Suprapubic skin (tissue), 4 donors: ENCODE measurements around the gene GMCL2. TPM values are rescaled to one million over a fixed set of nuclear protein-coding genes. Genes with fewer than 3 reads are reported as not detected.

ENCODE experiments used
- DNase-seq, 2 donors: peaks; one replicate each; pipeline ENCODE4 v3.0.0-alpha.2; 2019; ENCODE audit warnings: low spot score in 2 of 2
- H3K27ac ChIP-seq: fragments of 200-600 bp; sonication (generic); one replicate; pipeline ENCODE4 v1.5.1; 2019
- H3K27me3 ChIP-seq: fragments of 200-600 bp; sonication (generic); one replicate; pipeline ENCODE4 v1.5.1; 2019
- H3K36me3 ChIP-seq: fragments of 200-600 bp; sonication (generic); one replicate; pipeline ENCODE4 v1.5.1; 2019
- H3K4me1 ChIP-seq: fragments of 200-600 bp; sonication (generic); one replicate; pipeline ENCODE4 v1.5.1; 2019
- H3K4me3 ChIP-seq: fragments of 200-600 bp; sonication (generic); one replicate; pipeline ENCODE4 v1.5.1; 2019; ENCODE audit warnings: mild to moderate bottlenecking
- H3K9me3 ChIP-seq: fragments of 200-600 bp; sonication (generic); one replicate; pipeline ENCODE4 v1.5.1; 2019
- EP300 ChIP-seq: sonication (generic); formaldehyde crosslinking; IDR thresholded peaks from one replicate; pipeline ENCODE4 v1.6.1; 2017; ENCODE audit warnings: antibody characterized with exemption
- POLR2A ChIP-seq, 2 donors: fragments of 450-650 bp; IDR thresholded peaks; one replicate each; pipeline ENCODE4 v1.6.1; 2017; ENCODE audit warnings: antibody characterized with exemption in 2 of 2, mild to moderate bottlenecking in 2 of 2, moderate library complexity in 2 of 2
- POLR2AphosphoS5 ChIP-seq, 3 donors: sonication (generic); formaldehyde crosslinking; IDR thresholded peaks; one replicate each; pipeline ENCODE4 v1.6.1; 2017; ENCODE audit warnings: antibody characterized with exemption in 3 of 3
- WGBS: methylation state at CpG from one replicate; pipeline ENCODE4 v1.1.5; 2018; 5-methylcytosine and 5-hydroxymethylcytosine counted together
- total RNA-seq, 4 donors: library from RNA; depleted of rRNA; stranded (reverse); fragments of >200 nt; gene quantifications; one replicate each; pipeline ENCODE4 v1.1.0, GENCODE V29; 2016
- TF ChIP-seq, protein P1 (sequence below), 2 donors: fragments of 200-600 bp in 1 of 2; fragments of 450-650 bp in 1 of 2; sonication (generic) in 1 of 2; IDR thresholded peaks; one replicate each; pipeline ENCODE4 v1.5.1; 2016 to 2019; ENCODE audit warnings: antibody characterized with exemption in 2 of 2, mild to moderate bottlenecking in 1 of 2, moderate library complexity in 1 of 2

Gene GMCL2
- total RNA-seq, 4 donors from 2014 or later = 0.49 TPM; not detected in 3

DNA sequence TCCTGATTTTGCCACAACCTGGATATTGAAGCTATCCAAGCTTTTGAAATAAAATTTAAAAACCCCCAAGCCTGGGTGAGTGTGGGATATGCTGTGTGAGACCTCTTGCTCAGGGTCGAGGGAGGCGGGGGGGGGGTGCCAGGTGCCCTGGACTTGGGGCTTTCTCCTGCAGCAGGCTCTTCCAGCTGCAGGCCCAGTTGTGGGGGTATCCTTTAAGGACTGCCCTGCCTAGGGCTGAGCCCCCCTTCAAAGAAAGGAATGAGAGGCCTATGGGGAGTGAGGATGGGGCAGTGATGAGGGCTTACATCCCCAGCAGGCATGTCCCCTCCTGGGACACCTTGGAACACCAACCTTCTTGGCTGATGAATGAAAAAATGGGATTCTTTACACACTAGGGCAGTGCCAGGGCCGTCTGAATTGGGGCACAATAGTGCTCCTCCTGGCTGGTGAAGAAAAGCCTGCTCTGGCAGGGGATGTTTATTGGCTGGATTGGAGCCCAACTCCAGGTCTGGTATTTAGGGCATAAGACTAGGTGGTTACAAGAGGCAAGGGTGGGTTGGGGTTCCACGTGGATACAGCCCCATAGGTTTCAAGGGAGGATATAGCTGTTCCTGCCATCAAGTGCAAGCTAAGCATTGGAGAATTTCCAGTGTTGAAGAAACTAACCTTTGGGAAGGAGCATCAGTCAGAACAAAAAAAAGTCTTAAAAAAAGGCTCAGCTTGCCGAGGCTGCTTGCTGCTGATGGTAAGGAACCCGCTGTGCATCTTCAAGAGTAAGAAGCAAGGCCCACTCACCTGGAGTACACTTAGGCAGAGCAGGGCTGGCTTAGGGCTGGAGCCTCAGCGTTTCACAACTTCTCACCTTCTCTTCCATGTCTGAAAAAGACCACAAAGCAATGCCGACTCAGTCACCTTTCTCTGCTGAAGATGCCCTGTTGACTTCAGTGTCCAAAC, 24.2 kb upstream of the GMCL2 start:
- 61% methylated on average over 8 of the region's 8 CpGs for WGBS

DNA sequence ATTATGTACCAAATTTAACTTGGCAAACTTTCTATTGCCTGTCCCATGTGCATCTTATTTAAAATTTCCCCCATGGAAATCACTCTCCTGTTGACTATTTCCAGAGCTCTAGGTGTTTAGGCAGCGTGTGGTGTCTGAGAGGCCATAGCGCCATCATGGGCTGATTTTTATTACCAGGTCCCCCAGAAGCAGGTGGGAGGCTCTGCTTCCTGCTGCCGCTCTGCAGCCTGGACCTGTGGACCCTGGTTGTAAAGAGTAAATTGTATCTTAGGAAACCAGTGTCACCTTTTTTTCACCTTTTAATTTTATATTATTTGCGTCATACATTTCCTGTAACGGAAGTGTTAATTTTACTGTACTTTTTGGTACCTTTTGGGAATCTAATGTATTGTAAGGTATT, 23.5 kb upstream of the GMCL2 start:
- Histone ChIP-seq H3K27ac (no peak overlapping the region), H3K4me3 (no peak overlapping the region), H3K36me3 (peaks cover 92% of the 10 kb centered on the region), H3K4me1 (peaks cover 33% of the 10 kb centered on the region), H3K9me3 (no peaks in the 10 kb centered on the region), H3K27me3 (no peaks in the 10 kb centered on the region)
- TF ChIP-seq POLR2AphosphoS5 (IDR thresholded peaks at IDR 0.05) = no peak
- no peak for TF ChIP-seq POLR2A (IDR thresholded peaks at IDR 0.05)
- TF ChIP-seq, protein P1, sequence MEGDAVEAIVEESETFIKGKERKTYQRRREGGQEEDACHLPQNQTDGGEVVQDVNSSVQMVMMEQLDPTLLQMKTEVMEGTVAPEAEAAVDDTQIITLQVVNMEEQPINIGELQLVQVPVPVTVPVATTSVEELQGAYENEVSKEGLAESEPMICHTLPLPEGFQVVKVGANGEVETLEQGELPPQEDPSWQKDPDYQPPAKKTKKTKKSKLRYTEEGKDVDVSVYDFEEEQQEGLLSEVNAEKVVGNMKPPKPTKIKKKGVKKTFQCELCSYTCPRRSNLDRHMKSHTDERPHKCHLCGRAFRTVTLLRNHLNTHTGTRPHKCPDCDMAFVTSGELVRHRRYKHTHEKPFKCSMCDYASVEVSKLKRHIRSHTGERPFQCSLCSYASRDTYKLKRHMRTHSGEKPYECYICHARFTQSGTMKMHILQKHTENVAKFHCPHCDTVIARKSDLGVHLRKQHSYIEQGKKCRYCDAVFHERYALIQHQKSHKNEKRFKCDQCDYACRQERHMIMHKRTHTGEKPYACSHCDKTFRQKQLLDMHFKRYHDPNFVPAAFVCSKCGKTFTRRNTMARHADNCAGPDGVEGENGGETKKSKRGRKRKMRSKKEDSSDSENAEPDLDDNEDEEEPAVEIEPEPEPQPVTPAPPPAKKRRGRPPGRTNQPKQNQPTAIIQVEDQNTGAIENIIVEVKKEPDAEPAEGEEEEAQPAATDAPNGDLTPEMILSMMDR (IDR thresholded peaks at IDR 0.05) = no peak
- TF ChIP-seq EP300 = no peak
- no peak for DNase-seq
- 94% methylated on average over 5 of the region's 5 CpGs for WGBS

More for the DNA sequence above, 24.2 kb upstream of the GMCL2 start:
- no peaks in the 10 kb centered on the region for H3K9me3 ChIP-seq
- no peaks in the 10 kb centered on the region for H3K27me3 ChIP-seq
- H3K36me3 ChIP-seq = peaks cover 96% of the 10 kb centered on the region
- H3K27ac ChIP-seq = no peak overlapping the region
- peaks cover 26% of the 10 kb centered on the region for H3K4me1 ChIP-seq
- TF ChIP-seq, protein P1 (IDR thresholded peaks at IDR 0.05) = no peak
- TF ChIP-seq EP300 = no peak
- TF ChIP-seq POLR2A (IDR thresholded peaks at IDR 0.05) = no peak
- TF ChIP-seq POLR2AphosphoS5 (IDR thresholded peaks at IDR 0.05) = no peak
- DNase-seq = no peak
- no peak overlapping the region for H3K4me3 ChIP-seq

DNA sequence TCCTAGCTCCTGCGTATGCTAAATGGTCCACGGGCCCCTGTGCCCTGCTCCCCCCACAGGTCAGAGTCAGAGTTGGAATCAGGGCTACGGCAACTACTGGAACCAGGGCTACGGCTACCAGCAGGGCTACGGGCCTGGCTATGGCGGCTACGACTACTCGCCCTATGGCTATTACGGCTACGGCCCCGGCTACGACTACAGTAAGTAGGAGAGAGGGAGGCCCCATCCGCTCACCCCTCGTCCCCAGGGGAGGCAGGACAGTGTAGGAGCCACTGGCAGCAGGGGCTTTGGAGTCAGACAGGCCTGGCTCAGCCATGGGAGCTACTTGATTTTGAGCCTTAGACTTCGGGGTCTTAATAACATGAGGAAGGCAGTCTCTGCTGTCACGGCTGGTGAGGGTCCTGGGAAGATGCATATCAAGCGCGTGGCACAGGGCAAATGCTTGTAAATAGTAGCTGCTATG, 22.9 kb upstream of the GMCL2 start:
- Histone ChIP-seq H3K4me3 (no peak overlapping the region), H3K4me1 (peaks cover 37% of the 10 kb centered on the region), H3K27me3 (no peaks in the 10 kb centered on the region), H3K9me3 (no peaks in the 10 kb centered on the region), H3K36me3 (peaks cover 86% of the 10 kb centered on the region), H3K27ac (no peak overlapping the region)
- no peak for TF ChIP-seq POLR2AphosphoS5 (IDR thresholded peaks at IDR 0.05)
- no peak for TF ChIP-seq EP300
- TF ChIP-seq, protein P1 (IDR thresholded peaks at IDR 0.05) = no peak
- TF ChIP-seq POLR2A (IDR thresholded peaks at IDR 0.05) = no peak
- DNase-seq = no peak
- WGBS = 77% methylated on average over 9 of the region's 18 CpGs

DNA sequence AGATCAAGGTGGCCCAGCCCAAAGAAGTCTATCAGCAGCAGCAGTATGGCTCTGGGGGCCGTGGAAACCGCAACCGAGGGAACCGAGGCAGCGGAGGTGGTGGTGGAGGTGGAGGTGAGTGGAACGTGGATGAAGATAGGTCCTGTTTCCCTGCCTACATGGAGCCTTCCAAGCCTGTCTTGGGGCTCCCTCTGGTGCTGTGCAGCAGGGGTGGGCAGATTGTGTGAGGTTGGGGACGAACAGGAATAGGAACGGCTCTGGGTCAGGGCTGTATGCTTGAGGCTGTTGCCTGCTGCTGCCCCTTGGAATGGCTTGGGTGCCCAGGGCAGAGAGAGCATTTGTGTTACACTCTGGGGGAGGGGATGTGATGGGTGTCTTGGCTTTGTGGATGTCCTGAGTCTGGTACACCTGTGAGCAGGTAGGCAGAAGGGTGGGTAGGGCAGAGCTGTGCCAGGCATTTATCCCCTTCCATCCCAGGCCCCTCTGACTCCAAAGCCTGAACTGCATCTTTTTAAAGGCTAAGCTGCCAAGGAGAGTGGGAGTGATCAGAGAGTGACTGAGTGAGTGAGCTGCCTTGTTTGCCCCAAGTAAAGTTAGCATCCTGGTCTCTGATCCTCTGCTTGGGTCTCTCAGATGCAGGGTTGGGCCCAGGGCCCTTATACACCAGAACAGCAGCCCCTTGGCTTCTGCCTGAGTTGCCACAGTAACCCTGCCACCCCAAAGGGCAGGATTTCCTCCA, 22.3 kb upstream of the GMCL2 start:
- Histone ChIP-seq H3K27ac (no peak overlapping the region), H3K4me1 (peaks cover 37% of the 10 kb centered on the region), H3K4me3 (no peak overlapping the region), H3K9me3 (no peaks in the 10 kb centered on the region), H3K36me3 (peaks cover 80% of the 10 kb centered on the region), H3K27me3 (no peaks in the 10 kb centered on the region)
- 79% methylated on average over 8 of the region's 8 CpGs for WGBS
- DNase-seq = peak in 1 of 2 donors; percentile 54
- TF ChIP-seq EP300 = no peak
- no peak for TF ChIP-seq POLR2AphosphoS5 (IDR thresholded peaks at IDR 0.05)
- TF ChIP-seq, protein P1 (IDR thresholded peaks at IDR 0.05) = no peak
- no peak for TF ChIP-seq POLR2A (IDR thresholded peaks at IDR 0.05)
